ENCODE results near the gene TUFT1. TPM values are rescaled to one million over a fixed set of nuclear protein-coding genes. Genes with fewer than 3 reads are reported as not detected.

The TUFT1 gene
- total RNA-seq, 4 donors from 2014 or later: 18.1 to 41.8 (median 32.8) TPM

DNA sequence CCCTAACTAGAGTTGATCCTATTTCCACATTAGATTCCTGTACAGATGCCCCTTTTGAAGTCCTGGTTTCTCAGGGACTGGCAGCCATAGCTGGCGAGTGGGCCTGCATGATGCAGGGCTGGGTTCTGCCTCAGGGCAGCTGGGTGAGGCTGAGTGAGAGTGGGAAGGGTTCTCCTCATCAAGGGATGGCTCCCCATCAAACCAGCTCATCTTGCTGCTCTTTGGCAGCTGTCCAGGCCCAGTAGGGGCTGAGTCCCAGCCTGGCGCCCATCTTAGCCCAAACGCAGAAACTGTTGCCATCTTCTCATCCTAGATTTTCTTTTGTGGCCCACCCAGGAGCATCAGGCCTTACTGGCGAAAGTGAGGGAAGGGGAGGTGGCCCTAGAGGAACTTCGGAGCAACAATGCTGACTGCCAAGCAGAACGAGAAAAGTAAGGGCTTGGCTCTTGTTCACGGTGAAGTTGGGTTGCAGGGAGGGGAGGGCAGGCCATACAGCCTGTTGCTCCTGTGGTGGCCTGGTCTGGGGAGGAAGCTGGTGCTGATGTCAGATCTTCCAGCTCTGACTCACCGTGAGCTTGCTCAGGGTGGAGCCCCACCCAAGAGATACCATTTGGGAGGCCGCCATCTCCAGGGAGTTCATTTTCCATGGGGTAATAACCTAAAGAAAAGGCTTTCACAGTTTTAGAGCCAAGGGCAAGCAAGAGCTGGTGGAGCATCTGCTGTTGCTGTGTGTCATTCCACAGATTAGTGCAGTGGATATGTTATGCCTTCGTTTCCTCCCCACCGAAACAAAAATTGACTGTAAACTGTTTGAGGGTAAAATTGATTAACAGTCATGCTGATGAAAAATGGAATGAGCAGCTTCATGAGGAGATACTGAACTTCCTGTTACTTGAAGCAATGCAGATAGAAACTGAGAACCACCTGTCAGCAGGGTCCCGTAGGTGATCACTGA is 34.7 kb downstream of the TUFT1 start:
- no peak overlapping the region for H3K4me3 ChIP-seq
- intact Hi-C loops (cut with DNase I): no loop called here
- H3K36me3 ChIP-seq: peaks cover 0 to 73% (median 4%) of the 10 kb centered on the region in 3 donors
- no peak for DNase-seq
- H3K27ac ChIP-seq: peak overlapping the region; percentile 67 to 85 (median 82)
- no peak for TF ChIP-seq POLR2A (IDR thresholded peaks at IDR 0.05)
- TF ChIP-seq, protein P1, sequence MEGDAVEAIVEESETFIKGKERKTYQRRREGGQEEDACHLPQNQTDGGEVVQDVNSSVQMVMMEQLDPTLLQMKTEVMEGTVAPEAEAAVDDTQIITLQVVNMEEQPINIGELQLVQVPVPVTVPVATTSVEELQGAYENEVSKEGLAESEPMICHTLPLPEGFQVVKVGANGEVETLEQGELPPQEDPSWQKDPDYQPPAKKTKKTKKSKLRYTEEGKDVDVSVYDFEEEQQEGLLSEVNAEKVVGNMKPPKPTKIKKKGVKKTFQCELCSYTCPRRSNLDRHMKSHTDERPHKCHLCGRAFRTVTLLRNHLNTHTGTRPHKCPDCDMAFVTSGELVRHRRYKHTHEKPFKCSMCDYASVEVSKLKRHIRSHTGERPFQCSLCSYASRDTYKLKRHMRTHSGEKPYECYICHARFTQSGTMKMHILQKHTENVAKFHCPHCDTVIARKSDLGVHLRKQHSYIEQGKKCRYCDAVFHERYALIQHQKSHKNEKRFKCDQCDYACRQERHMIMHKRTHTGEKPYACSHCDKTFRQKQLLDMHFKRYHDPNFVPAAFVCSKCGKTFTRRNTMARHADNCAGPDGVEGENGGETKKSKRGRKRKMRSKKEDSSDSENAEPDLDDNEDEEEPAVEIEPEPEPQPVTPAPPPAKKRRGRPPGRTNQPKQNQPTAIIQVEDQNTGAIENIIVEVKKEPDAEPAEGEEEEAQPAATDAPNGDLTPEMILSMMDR (IDR thresholded peaks at IDR 0.05): peak in 1 of 6 experiments; percentile 10
- H3K4me1 ChIP-seq: peaks cover 5 to 79% (median 11%) of the 10 kb centered on the region in 3 donors
- 28 to 43% methylated on average over 5 to 11 of the region's 12 CpGs for WGBS, 2 donors
- H3K9me3 ChIP-seq: no peaks in the 10 kb centered on the region
- H3K27me3 ChIP-seq: no peaks in the 10 kb centered on the region

DNA sequence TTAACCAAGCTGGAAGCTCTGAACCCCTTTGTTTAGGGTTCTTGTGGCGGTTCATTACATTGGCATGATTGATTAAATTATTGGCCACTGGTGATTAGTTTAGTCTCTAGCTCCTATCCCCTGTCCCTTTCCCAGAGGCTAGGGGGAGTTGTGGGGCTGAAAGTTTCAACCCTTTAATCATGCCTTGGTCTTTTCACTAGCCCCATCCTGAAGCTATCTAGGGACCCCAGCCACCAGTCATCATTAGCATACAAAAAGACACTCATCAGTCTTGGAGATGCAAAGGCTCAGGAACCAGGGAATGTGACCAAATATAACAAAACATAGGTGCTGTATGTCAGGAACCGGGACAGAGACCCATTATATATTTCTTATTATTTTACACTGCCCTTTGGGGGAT is 37.1 kb downstream of the TUFT1 start:
- H3K9me3 ChIP-seq: no peaks in the 10 kb centered on the region
- no peaks in the 10 kb centered on the region for H3K27me3 ChIP-seq
- 90 to 100% methylated on average over 2 of the region's 2 CpGs for WGBS, 2 donors
- intact Hi-C loops (cut with DNase I): no loop called here
- peaks cover 5 to 70% (median 16%) of the 10 kb centered on the region in 3 donors for H3K4me1 ChIP-seq
- H3K36me3 ChIP-seq: peaks cover 0 to 77% (median 12%) of the 10 kb centered on the region in 3 donors
- no peak for DNase-seq
- H3K4me3 ChIP-seq: no peak overlapping the region
- TF ChIP-seq, protein P1 (IDR thresholded peaks at IDR 0.05): no peak
- TF ChIP-seq POLR2A (IDR thresholded peaks at IDR 0.05): no peak
- no peak overlapping the region for H3K27ac ChIP-seq

DNA sequence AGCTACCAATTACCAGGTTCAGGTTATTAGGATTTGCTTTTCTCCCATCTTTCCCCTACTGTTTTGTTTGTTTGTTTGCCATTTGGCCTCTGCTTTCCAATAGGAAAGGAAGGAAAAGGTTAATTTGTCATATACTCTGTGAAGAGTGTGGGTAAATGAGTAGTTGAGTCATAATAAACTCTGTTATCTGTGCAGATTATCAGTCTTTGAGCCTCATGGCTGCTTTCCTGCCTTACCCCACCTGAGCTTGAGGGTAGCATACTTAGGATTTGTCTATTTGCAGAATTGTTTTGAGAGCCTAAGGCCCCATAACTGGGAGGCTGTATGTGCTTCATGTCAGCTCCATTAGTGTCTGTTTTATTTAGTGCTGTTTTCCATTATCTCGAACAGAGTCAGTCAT is 38.8 kb downstream of the TUFT1 start:
- intact Hi-C loops (cut with DNase I): no loop called here
- Histone ChIP-seq H3K4me3 (no peak overlapping the region), H3K27ac (peak overlapping the region in 3 of 4 donors; percentile 23 to 65 (median 30)), H3K4me1 (peaks cover 14 to 70% (median 17%) of the 10 kb centered on the region in 3 donors), H3K27me3 (no peaks in the 10 kb centered on the region), H3K9me3 (no peaks in the 10 kb centered on the region), H3K36me3 (peaks cover 0 to 78% (median 12%) of the 10 kb centered on the region in 3 donors)
- TF ChIP-seq POLR2A (IDR thresholded peaks at IDR 0.05): no peak
- TF ChIP-seq, protein P1 (IDR thresholded peaks at IDR 0.05): no peak
- DNase-seq: no peak
- WGBS, 2 donors: 79 to 80% methylated on average over 1 of the region's 1 CpG

DNA sequence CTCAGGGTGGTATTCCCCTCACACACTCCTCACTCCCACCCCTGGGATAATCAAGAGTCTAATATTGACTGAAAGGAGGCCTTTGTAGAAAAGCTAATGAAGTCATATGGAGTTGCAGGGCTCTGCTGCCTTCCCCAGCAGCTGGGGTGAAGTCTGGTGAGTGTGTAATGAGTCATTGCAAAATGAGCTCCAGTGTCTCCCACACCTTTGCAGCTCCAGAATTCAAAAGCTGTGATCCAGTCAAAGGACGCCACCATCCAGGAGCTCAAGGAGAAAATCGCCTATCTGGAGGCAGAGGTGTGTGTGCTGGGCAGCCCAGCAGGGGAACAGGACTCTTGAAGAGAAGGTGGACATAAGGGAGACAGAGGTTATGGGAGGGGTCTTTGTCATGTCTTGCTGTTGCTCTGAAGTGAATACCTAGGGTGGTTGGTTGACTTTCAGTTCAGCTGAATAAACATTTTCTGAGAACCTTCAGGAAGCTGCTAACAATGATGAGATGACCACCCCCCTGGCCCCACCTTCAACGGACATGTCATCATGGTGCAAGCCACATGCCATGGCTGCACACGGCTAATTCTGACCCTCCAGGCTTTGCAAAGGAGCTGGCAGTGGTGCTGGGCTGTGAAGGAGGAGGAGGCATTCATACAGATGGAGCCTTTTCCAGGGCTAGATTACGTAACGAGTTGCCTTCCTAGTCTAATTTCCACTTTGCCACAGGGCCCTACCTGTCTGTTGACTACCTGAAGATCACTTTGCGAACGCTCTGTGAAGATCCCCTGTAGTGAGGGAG is 39.5 kb downstream of the TUFT1 start:
- WGBS, 2 donors: 36 to 81% methylated on average over 7 to 8 of the region's 8 CpGs
- intact Hi-C loops (cut with DNase I): no loop called here
- Histone ChIP-seq H3K36me3 (peaks cover 0 to 71% (median 12%) of the 10 kb centered on the region in 3 donors), H3K9me3 (no peaks in the 10 kb centered on the region), H3K27me3 (no peaks in the 10 kb centered on the region), H3K27ac (peak overlapping the region in 3 of 4 donors; percentile 23 to 65 (median 30)), H3K4me3 (no peak overlapping the region), H3K4me1 (peaks cover 10 to 70% (median 12%) of the 10 kb centered on the region in 3 donors)
- no peak for TF ChIP-seq POLR2A (IDR thresholded peaks at IDR 0.05)
- TF ChIP-seq, protein P1 (IDR thresholded peaks at IDR 0.05): no peak
- DNase-seq: no peak
